Activated T-cell treated with anti-CD3 and anti-CD28 coated beads, Interleukin-2, amount 50 U/mL, for 1 hour (primary cell): ENCODE measurements around the gene EDA.

Experiments used
- DNase-seq: peaks from one replicate; pipeline ENCODE4 v3.0.0-alpha.2; 2020

Gene EDA

GRCh38 chrX:70084592-70085240 lies 468.8 kb downstream of the EDA start:
- DNase-seq = no peak

GRCh38 chrX:70087857-70088630 lies 472.1 kb downstream of the EDA start:
- no peak for DNase-seq

GRCh38 chrX:70088751-70089150 lies 472.8 kb downstream of the EDA start:
- DNase-seq = no peak
